ENCODE measurements around the gene PDCL3.

PDCL3 gene

GRCh38 chr2:100615471-100615870, 52.7 kb downstream of the PDCL3 start:
- no peak for FAIRE-seq
- TF ChIP-seq POLR2A (IDR thresholded peaks at IDR 0.05; ENCODE audit: low read depth, low read length): no peak
- DNase-seq (ENCODE audit: insufficient read length): no peak

DNA sequence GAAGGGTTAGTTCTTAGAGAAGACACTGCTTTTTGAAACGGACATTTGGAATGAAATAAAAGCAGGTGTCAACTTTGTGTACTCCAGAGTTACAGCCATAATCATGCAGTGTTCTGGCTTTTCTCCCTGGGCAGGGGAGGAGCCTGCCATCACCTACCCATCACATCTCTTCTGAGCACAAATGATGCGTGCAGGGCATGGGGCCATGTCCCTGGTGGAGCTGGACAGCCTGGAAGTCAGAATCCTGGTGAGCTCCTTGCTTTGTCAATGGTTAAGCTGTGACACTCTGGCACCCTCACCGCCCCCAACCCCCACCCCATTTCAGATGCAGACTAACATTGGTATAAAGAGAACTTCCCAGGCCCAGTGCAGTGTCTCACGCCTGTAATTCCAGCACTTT, 53.1 kb downstream of the PDCL3 start:
- TF ChIP-seq POLR2A (IDR thresholded peaks at IDR 0.05; ENCODE audit: low read depth, low read length): no peak
- TF ChIP-seq TAF1 (IDR thresholded peaks at IDR 0.05; ENCODE audit: borderline replicate concordance, low read depth, low read length): no peak
- TF ChIP-seq POLR2AphosphoS5 (IDR thresholded peaks at IDR 0.05; ENCODE audit: low read depth, low read length): no peak
- DNase-seq (ENCODE audit: insufficient read length) (no peak), FAIRE-seq (no peak)

GRCh38 chr2:100616841-100617390, 54.1 kb downstream of the PDCL3 start:
- FAIRE-seq: no peak
- DNase-seq (ENCODE audit: insufficient read length): no peak
- no peak for TF ChIP-seq POLR2AphosphoS5 (IDR thresholded peaks at IDR 0.05; ENCODE audit: low read depth, low read length)
- no peak for TF ChIP-seq POLR2A (IDR thresholded peaks at IDR 0.05; ENCODE audit: low read depth, low read length)
- no peak for TF ChIP-seq TAF1 (IDR thresholded peaks at IDR 0.05; ENCODE audit: borderline replicate concordance, low read depth, low read length)

DNA sequence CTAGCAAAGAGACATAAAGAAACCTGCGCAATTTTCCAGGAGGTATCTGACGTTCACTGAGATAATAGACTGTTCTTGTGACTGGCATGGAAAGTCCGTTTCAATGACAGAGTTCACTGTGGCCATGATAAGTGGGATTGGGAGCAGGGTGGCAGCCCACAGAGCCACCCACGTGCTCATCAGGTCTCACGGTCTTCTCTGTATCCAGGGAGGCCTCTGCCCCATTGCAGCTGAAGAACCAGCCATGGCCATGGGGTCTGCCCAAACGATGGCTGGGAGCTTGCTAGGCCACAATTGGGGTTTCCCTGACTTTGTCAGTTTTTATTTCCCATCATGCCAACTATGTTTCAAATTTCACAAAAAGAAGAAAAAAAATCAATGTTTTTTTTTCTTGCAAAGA, 57.2 kb downstream of the PDCL3 start:
- FAIRE-seq (no peak), DNase-seq (ENCODE audit: insufficient read length) (no peak)
- TF ChIP-seq TAF1 (IDR thresholded peaks at IDR 0.05; ENCODE audit: borderline replicate concordance, low read depth, low read length) (no peak), POLR2A (IDR thresholded peaks at IDR 0.05; ENCODE audit: low read depth, low read length) (no peak), POLR2AphosphoS5 (IDR thresholded peaks at IDR 0.05; ENCODE audit: low read depth, low read length) (no peak)

GRCh38 chr2:100620481-100620880, 57.7 kb downstream of the PDCL3 start:
- no peak for FAIRE-seq
- no peak for DNase-seq (ENCODE audit: insufficient read length)
- TF ChIP-seq TAF1 (IDR thresholded peaks at IDR 0.05; ENCODE audit: borderline replicate concordance, low read depth, low read length) (no peak), POLR2AphosphoS5 (IDR thresholded peaks at IDR 0.05; ENCODE audit: low read depth, low read length) (no peak), POLR2A (IDR thresholded peaks at IDR 0.05; ENCODE audit: low read depth, low read length) (no peak)

DNA sequence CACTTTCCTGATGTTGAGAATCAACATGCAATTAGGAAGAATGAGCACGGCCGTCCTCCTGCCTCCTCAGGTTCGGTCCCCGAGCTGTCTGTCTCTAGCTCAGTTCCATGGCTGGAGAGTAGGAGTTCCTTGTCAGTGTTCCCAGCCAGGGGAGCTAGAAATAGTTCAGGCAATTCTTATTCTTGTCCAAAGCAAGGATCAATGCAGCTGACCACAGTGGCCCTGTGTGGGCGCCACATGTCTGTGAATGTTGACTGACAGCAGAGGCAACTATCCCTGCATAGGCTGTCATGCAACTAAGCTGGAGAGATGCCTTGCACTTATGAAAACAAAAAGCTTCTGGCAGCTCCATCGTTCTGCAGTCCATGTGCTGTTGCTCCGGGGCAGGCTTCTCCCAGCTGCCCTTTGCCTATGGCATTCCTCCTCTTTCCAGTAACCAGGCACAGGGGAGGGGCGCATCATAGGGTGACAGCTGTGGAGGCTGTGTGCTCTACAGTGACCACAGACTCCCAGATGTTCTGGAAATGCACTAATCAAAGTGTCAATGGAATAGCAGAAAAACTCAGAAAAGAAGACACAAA, 58.7 kb downstream of the PDCL3 start:
- FAIRE-seq (no peak), DNase-seq (ENCODE audit: insufficient read length) (no peak)
- TF ChIP-seq TAF1 (IDR thresholded peaks at IDR 0.05; ENCODE audit: borderline replicate concordance, low read depth, low read length) (no peak), POLR2AphosphoS5 (IDR thresholded peaks at IDR 0.05; ENCODE audit: low read depth, low read length) (no peak), POLR2A (IDR thresholded peaks at IDR 0.05; ENCODE audit: low read depth, low read length) (no peak)

GRCh38 chr2:100623033-100623715, 60.4 kb downstream of the PDCL3 start:
- no peak for TF ChIP-seq POLR2AphosphoS5 (IDR thresholded peaks at IDR 0.05; ENCODE audit: low read depth, low read length)
- no peak for TF ChIP-seq TAF1 (IDR thresholded peaks at IDR 0.05; ENCODE audit: borderline replicate concordance, low read depth, low read length)
- TF ChIP-seq POLR2A (IDR thresholded peaks at IDR 0.05; ENCODE audit: low read depth, low read length): no peak
- DNase-seq (ENCODE audit: insufficient read length) (no peak), FAIRE-seq (no peak)

GRCh38 chr2:100623930-100624329, 61.1 kb downstream of the PDCL3 start:
- TF ChIP-seq TAF1 (IDR thresholded peaks at IDR 0.05; ENCODE audit: borderline replicate concordance, low read depth, low read length) (no peak), POLR2A (IDR thresholded peaks at IDR 0.05; ENCODE audit: low read depth, low read length) (no peak), POLR2AphosphoS5 (IDR thresholded peaks at IDR 0.05; ENCODE audit: low read depth, low read length) (no peak)
- DNase-seq (ENCODE audit: insufficient read length) (no peak), FAIRE-seq (no peak)

DNA sequence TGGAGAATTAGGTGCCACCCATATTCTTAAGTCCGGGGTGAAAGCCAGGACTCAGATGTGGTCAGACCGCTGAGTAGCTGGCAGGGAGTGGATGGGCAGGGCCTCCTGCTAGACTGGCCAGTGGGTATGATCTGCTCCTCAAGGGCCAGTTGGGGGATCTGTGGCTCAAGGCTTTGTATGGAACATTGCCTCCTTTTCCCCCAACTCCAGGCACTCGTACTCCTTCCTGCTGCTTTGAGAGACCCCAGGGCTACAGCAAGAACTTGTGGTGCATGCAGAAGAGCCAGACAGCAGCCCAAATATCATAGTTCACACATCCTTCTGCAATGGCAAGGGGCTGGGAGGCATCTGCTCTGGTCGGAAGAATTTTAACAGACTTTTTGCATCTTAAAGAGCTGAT, 61.7 kb downstream of the PDCL3 start:
- FAIRE-seq: no peak
- TF ChIP-seq POLR2A (IDR thresholded peaks at IDR 0.05; ENCODE audit: low read depth, low read length) (no peak), POLR2AphosphoS5 (IDR thresholded peaks at IDR 0.05; ENCODE audit: low read depth, low read length) (no peak), TAF1 (IDR thresholded peaks at IDR 0.05; ENCODE audit: borderline replicate concordance, low read depth, low read length) (no peak)

DNA sequence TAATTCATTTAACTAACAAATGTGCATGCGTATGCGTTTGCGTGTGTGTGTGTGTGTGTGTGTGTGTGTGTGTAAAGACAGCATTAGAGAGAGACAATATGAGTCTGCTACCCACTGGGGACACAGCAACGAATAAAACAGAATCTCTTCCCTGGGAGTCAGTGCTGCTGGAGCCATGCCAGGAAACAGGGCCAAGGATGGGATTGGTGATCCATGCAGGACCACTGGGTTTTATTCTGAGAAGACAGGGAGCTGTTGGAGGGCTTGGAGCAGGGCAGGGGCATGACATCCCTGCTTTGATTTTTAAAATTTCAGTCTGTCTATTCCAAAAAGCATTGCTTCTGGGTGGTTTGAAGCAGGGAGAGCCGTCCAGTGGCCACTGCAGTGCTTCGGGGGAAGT, 62.9 kb downstream of the PDCL3 start:
- DNase-seq (ENCODE audit: insufficient read length) (no peak), FAIRE-seq (no peak)
- TF ChIP-seq TAF1 (IDR thresholded peaks at IDR 0.05; ENCODE audit: borderline replicate concordance, low read depth, low read length): no peak
- no peak for TF ChIP-seq POLR2AphosphoS5 (IDR thresholded peaks at IDR 0.05; ENCODE audit: low read depth, low read length)
- TF ChIP-seq POLR2A (IDR thresholded peaks at IDR 0.05; ENCODE audit: low read depth, low read length): no peak

More for the DNA sequence above, 61.7 kb downstream of the PDCL3 start:
- no peak for DNase-seq (ENCODE audit: insufficient read length)
